Parathyroid adenoma (tissue), 2 donors: ENCODE measurements around the gene TMEM131.
A peak's percentile ranks its signal among the peaks of the same experiment; 100 is the strongest.

Experiments
- H2AFZ ChIP-seq: fragments of 300-600 bp; sonication (generic); one replicate; pipeline ENCODE4 v1.7.0; 2017; ENCODE audit warnings: antibody characterized with exemption, mild to moderate bottlenecking
- H3K27ac ChIP-seq: fragments of 300-600 bp; sonication (generic); one replicate; pipeline ENCODE4 v1.7.0; 2017
- H3K27me3 ChIP-seq: fragments of 300-600 bp; sonication (generic); one replicate; pipeline ENCODE4 v1.7.0; 2017; ENCODE audit warnings: low read length; ENCODE audit not compliant: control insufficient read depth, insufficient read depth
- H3K36me3 ChIP-seq: fragments of 300-600 bp; sonication (generic); one replicate; pipeline ENCODE4 v1.7.0; 2017; ENCODE audit warnings: low read length; ENCODE audit not compliant: control insufficient read depth, insufficient read depth
- H3K4me1 ChIP-seq: fragments of 300-600 bp; sonication (generic); one replicate; pipeline ENCODE4 v1.7.0; 2017; ENCODE audit warnings: control low read depth
- H3K4me2 ChIP-seq: fragments of 300-600 bp; sonication (generic); one replicate; pipeline ENCODE4 v1.7.0; 2017; ENCODE audit warnings: low read length
- H3K4me3 ChIP-seq: fragments of 300-600 bp; sonication (generic); one replicate; pipeline ENCODE4 v1.7.0; 2017; ENCODE audit warnings: low read depth, low read length
- H3K79me2 ChIP-seq: fragments of 300-600 bp; sonication (generic); one replicate; pipeline ENCODE4 v1.7.0; 2017; ENCODE audit warnings: control low read depth
- H3K9ac ChIP-seq: fragments of 300-600 bp; sonication (generic); one replicate; pipeline ENCODE4 v1.7.0; 2017; ENCODE audit warnings: mild to moderate bottlenecking
- H3K9me3 ChIP-seq: fragments of 300-600 bp; sonication (generic); one replicate; pipeline ENCODE4 v1.7.0; 2017; ENCODE audit warnings: low read length; ENCODE audit not compliant: control insufficient read depth
- TF ChIP-seq, protein P1 (sequence below): fragments of 300-600 bp; sonication (generic); IDR thresholded peaks from one replicate; pipeline ENCODE4 v1.7.0; 2017; ENCODE audit warnings: antibody characterized with exemption, mild to moderate bottlenecking
- donor health status: primary hyperparathyroidism.

Gene TMEM131

DNA sequence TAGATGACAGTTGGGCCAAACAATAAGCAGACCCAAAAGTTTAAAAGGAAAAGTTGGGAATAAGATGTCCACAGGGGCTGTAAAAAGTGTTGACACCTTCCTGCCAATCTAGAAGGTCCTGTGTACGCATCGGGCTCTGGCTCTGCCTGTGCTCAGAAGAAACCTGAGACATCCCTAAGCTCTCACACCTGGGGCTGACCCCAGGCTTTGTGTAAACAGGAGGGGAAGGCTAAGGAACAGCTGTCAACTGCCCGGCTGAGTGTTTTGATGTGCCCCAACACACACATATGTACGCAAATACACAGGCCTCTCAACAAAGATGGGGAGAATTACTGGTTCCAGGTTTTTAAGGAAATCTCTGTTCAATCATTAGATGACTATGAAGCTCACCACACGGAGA is 59.5 kb downstream of the TMEM131 start:
- H3K27me3 ChIP-seq: no peaks in the 10 kb centered on the region
- H3K9ac ChIP-seq: no peak overlapping the region
- peaks cover 25% of the 10 kb centered on the region for H3K79me2 ChIP-seq
- TF ChIP-seq, protein P1, sequence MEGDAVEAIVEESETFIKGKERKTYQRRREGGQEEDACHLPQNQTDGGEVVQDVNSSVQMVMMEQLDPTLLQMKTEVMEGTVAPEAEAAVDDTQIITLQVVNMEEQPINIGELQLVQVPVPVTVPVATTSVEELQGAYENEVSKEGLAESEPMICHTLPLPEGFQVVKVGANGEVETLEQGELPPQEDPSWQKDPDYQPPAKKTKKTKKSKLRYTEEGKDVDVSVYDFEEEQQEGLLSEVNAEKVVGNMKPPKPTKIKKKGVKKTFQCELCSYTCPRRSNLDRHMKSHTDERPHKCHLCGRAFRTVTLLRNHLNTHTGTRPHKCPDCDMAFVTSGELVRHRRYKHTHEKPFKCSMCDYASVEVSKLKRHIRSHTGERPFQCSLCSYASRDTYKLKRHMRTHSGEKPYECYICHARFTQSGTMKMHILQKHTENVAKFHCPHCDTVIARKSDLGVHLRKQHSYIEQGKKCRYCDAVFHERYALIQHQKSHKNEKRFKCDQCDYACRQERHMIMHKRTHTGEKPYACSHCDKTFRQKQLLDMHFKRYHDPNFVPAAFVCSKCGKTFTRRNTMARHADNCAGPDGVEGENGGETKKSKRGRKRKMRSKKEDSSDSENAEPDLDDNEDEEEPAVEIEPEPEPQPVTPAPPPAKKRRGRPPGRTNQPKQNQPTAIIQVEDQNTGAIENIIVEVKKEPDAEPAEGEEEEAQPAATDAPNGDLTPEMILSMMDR: no peak
- H3K36me3 ChIP-seq: no peaks in the 10 kb centered on the region
- H3K27ac ChIP-seq: peak overlapping the region; percentile 63
- H3K4me2 ChIP-seq: peak overlapping the region; percentile 34
- no peaks in the 10 kb centered on the region for H3K9me3 ChIP-seq
- no peak overlapping the region for H2AFZ ChIP-seq
- H3K4me3 ChIP-seq: peak overlapping the region; percentile 14
- peaks cover 21% of the 10 kb centered on the region for H3K4me1 ChIP-seq

DNA sequence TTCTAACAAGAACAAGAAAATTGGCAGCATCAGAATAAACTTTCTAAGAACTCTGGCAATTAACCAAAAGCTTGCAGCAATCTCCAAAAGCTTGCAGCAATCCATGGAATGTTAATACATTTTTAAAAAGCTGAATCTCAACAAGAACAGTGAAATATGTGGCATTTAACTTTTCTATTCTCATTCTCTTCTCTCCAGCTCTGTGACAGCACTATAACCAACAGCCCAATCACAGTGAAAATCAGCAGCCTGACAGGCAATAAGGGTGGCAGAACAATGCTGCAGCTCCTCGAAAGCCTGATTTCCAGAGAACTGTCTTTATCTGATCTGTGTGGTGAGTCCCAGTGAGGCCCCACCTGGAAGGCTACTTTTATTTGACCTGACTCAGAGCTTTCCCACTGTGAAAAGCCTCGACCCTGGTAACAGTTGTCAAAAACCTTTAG is 60.0 kb downstream of the TMEM131 start:
- peaks cover 21% of the 10 kb centered on the region for H3K4me1 ChIP-seq
- TF ChIP-seq, protein P1: no peak
- H3K4me2 ChIP-seq: peak overlapping the region; percentile 34

DNA sequence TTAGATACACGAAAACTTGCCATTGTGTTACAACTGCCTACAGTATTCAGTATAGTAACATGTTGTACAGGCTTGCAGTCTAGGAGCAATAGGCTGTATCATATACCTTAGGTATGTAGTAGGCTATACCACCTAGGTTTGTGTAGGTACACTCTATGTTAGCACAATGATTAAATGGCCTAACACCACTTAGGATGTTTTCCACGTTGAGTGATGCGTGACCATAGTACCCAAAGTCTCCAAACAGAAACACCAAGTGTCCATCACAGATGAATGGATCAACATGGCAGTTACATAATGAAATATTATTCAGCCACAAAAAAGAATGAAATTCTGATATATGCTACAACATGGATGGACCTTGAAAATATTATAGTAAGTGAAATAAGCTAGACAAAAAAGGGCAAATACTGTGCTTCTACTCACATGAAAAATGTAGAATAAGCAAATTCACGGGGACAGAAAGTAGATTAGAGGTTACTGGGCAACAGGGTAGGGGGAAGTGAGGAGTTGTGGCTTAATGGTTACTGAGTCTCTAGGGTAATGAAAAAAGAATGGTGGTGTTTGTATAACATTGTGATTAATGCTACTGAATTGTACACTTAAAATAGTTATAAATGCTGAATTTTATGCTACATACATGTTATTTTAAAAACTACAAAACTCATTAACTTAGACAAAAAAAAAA is 62.6 kb downstream of the TMEM131 start:
- Histone ChIP-seq H3K9me3 (no peaks in the 10 kb centered on the region), H3K4me3 (no peak overlapping the region), H3K27ac (no peak overlapping the region), H3K79me2 (peaks cover 19% of the 10 kb centered on the region), H3K4me2 (peak overlapping the region; percentile 13), H3K4me1 (peaks cover 29% of the 10 kb centered on the region), H3K9ac (no peak overlapping the region), H3K27me3 (no peaks in the 10 kb centered on the region), H2AFZ (no peak overlapping the region), H3K36me3 (no peaks in the 10 kb centered on the region)
- TF ChIP-seq, protein P1: no peak

More for the DNA sequence above, 60.0 kb downstream of the TMEM131 start:
- peak overlapping the region; percentile 14 for H3K4me3 ChIP-seq
- H3K79me2 ChIP-seq: peaks cover 24% of the 10 kb centered on the region
- no peak overlapping the region for H3K9ac ChIP-seq
- H2AFZ ChIP-seq: no peak overlapping the region
- H3K27me3 ChIP-seq: no peaks in the 10 kb centered on the region
- H3K9me3 ChIP-seq: no peaks in the 10 kb centered on the region
- H3K27ac ChIP-seq: peak overlapping the region; percentile 63
- H3K36me3 ChIP-seq: no peaks in the 10 kb centered on the region

DNA sequence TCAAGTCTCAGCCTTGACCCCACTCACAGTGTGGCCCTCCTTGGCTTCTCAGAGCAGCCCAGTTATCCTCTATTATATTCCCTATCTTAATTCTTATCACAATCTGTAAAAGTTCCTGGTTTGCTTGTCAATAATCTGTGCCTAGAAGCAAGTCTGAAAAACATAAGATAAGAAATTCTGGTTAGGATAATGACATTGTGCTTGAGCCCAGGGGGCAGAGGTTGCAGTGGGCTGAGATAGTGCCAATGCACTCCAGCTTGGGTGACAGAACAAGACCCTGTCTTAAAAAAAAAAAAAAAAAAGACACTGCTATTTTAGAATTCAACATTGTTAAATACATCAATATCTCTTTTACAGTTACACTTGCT is 63.9 kb downstream of the TMEM131 start:
- Histone ChIP-seq H3K4me2 (no peak overlapping the region), H3K36me3 (no peaks in the 10 kb centered on the region), H3K9ac (no peak overlapping the region), H3K27me3 (no peaks in the 10 kb centered on the region), H3K9me3 (no peaks in the 10 kb centered on the region), H2AFZ (no peak overlapping the region), H3K4me3 (no peak overlapping the region), H3K79me2 (peaks cover 21% of the 10 kb centered on the region), H3K27ac (no peak overlapping the region), H3K4me1 (peaks cover 29% of the 10 kb centered on the region)
- TF ChIP-seq, protein P1: no peak
